Peyer's patch (tissue), 4 donors: ENCODE measurements around the gene KIF18A.

Source experiments
- POLR2A ChIP-seq, 2 donors: fragments of 450-650 bp; IDR thresholded peaks; one replicate each; pipeline ENCODE4 v1.5.1; 2017; ENCODE audit warnings: antibody characterized with exemption in 2 of 2, mild to moderate bottlenecking in 2 of 2, moderate library complexity in 2 of 2
- TF ChIP-seq, protein P1 (sequence below), 6 experiments: fragments of 450-650 bp in 4 of 6; fragments of 200-600 bp in 2 of 6; sonication (generic) in 1 of 6; IDR thresholded peaks; one replicate each; pipeline ENCODE4 v1.5.1; 2017 to 2019; ENCODE audit warnings: antibody characterized with exemption in 6 of 6, mild to moderate bottlenecking in 3 of 6, moderate library complexity in 1 of 6

DNA sequence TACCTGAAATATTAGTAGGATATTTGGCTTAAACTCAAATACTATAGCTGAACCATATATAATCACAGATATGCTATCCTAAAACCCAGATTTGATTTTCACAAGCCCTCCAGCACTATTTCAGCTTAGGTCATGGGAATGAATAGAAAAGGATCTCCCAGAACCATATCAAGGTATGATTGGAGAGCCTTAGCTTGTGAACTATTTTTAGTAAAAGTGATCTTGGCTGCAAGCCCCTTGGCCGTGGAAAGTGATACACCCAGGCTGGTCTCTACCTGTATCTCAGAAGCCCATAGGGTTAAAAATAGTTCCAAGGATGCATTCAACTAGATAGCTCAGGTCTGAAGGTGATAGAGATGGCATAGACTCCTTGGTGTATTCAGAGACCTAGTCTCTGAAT is 9.7 kb downstream of the KIF18A start:
- TF ChIP-seq, protein P1, sequence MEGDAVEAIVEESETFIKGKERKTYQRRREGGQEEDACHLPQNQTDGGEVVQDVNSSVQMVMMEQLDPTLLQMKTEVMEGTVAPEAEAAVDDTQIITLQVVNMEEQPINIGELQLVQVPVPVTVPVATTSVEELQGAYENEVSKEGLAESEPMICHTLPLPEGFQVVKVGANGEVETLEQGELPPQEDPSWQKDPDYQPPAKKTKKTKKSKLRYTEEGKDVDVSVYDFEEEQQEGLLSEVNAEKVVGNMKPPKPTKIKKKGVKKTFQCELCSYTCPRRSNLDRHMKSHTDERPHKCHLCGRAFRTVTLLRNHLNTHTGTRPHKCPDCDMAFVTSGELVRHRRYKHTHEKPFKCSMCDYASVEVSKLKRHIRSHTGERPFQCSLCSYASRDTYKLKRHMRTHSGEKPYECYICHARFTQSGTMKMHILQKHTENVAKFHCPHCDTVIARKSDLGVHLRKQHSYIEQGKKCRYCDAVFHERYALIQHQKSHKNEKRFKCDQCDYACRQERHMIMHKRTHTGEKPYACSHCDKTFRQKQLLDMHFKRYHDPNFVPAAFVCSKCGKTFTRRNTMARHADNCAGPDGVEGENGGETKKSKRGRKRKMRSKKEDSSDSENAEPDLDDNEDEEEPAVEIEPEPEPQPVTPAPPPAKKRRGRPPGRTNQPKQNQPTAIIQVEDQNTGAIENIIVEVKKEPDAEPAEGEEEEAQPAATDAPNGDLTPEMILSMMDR (IDR thresholded peaks at IDR 0.05) = no peak
- TF ChIP-seq POLR2A (IDR thresholded peaks at IDR 0.05) = no peak
